PC-9 (cell line): ENCODE results near the gene BTG4.

Experiments
- EZH2 ChIP-seq: fragments of 200-600 bp; sonication (generic); IDR thresholded peaks from 2 replicates; pipeline ENCODE4 v1.8.0; 2017; ENCODE audit warnings: antibody characterized with exemption, low read depth
- TF ChIP-seq, protein P1 (sequence below): fragments of 200-600 bp; sonication (generic); conservative IDR thresholded peaks from 2 replicates; pipeline ENCODE4 v1.6.1; 2017; ENCODE audit warnings: mixed run types, antibody characterized with exemption, mild to moderate bottlenecking, moderate library complexity

DNA sequence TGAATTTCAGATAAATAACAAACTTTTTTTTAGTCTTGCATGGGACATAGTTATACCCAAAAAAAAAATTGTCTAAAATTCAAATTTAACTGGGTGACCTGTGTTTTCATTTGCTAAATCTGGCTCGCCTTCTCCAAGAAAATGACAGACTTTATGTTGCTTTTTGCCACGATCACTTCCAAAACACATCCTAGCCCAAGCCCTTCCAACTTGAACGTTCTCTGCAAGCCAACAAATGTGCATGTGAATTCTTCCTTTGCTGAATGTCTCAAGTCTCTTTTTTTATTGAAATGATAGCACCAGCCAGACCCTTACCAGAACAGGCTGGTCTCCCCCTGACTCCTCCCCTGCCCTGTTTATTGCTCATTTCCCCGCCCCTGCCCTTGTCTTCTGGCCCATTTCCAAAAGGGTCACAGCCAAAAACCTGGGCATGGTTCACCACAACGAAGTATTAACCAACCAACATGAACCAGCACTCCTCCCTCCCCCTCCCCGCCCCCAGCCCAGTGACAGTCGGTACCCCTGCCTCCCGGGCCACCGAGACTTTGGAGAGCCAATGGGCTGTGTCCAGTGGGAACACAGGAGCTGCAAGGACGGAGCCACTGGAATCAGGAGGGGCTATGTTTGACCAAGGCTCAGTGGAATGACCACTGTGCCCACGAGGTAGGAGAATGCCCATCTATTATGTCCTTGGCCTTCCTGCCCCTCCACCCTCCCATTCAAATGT is 63.2 kb downstream of the BTG4 start:
- TF ChIP-seq, protein P1, sequence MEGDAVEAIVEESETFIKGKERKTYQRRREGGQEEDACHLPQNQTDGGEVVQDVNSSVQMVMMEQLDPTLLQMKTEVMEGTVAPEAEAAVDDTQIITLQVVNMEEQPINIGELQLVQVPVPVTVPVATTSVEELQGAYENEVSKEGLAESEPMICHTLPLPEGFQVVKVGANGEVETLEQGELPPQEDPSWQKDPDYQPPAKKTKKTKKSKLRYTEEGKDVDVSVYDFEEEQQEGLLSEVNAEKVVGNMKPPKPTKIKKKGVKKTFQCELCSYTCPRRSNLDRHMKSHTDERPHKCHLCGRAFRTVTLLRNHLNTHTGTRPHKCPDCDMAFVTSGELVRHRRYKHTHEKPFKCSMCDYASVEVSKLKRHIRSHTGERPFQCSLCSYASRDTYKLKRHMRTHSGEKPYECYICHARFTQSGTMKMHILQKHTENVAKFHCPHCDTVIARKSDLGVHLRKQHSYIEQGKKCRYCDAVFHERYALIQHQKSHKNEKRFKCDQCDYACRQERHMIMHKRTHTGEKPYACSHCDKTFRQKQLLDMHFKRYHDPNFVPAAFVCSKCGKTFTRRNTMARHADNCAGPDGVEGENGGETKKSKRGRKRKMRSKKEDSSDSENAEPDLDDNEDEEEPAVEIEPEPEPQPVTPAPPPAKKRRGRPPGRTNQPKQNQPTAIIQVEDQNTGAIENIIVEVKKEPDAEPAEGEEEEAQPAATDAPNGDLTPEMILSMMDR = no peak
- no peak for TF ChIP-seq EZH2
